T47D (cell line): Measurements from ENCODE around the gene RPRD2.
A peak's percentile ranks its signal among the peaks of the same experiment; 100 is the strongest.
"Not testable (repeated sequence)": the region's sequence is repeated elsewhere in the genome, so short reads cannot be mapped to it uniquely, and the experiment has no call there.

Experiments
- DNase-seq, 2 experiments: peaks; one replicate each; pipeline versions ENCODE4 v3.0.0 to v3.0.0-alpha.2; 2011 to 2012; ENCODE audit warnings: low read depth in 1 of 2, low spot score in 1 of 2
- JUND ChIP-seq: IDR thresholded peaks from 2 replicates; pipeline ENCODE4 v1.6.1; 2012; ENCODE audit warnings: low read depth
- in situ Hi-C: cut with HindIII; loops from 2 replicates; pipeline ENCODE4 v1.10.0; 2016; ENCODE audit warnings: low sequenced_read_pairs, low pct_unique_long_range_greater_than_20kb

RPRD2 gene

GRCh38 chr1:150363426-150364230, at the start of gene RPRD2:
Gene RPRD2, plus strand, starts transcription at chr1:150364147. Its CDS starts 568 bp downstream, at chr1:150364715.
- no peak for TF ChIP-seq JUND
- peak; percentile 97 to 100 for DNase-seq
- in situ Hi-C loops: no loop called here

- DNase-seq, in situ Hi-C loops: not testable (repeated sequence)
Observed at GRCh38 chr1:150314691-150315090, 49.3 kb upstream of the RPRD2 start.

GRCh38 chr1:150320667-150320978, 43.3 kb upstream of the RPRD2 start:
- DNase-seq: no peak
- in situ Hi-C loops: no loop called here
- TF ChIP-seq JUND: no peak

- in situ Hi-C loops: no loop called here
- no peak for TF ChIP-seq JUND
- no peak for DNase-seq
Observed at GRCh38 chr1:150321826-150322166, 42.2 kb upstream of the RPRD2 start.

- TF ChIP-seq JUND: no peak
- in situ Hi-C loops: no loop called here
- peak in 1 of 2 experiments; percentile 4 for DNase-seq
Observed at GRCh38 chr1:150322310-150322709, 41.6 kb upstream of the RPRD2 start.

- DNase-seq: no peak
- no peak for TF ChIP-seq JUND
- in situ Hi-C loops: no loop called here
Observed at GRCh38 chr1:150332651-150333290, 31.2 kb upstream of the RPRD2 start.

- in situ Hi-C loops: no loop called here
- TF ChIP-seq JUND: no peak
- no peak for DNase-seq
Observed at GRCh38 chr1:150346316-150346715, 17.6 kb upstream of the RPRD2 start.

- in situ Hi-C loops: no loop called here
- DNase-seq: no peak
- no peak for TF ChIP-seq JUND
Observed at GRCh38 chr1:150352866-150353265, 11.1 kb upstream of the RPRD2 start.

GRCh38 chr1:150362721-150363425, 1.1 kb upstream of the RPRD2 start:
- no peak for TF ChIP-seq JUND
- in situ Hi-C loops: no loop called here
- DNase-seq: no peak

GRCh38 chr1:150364231-150365003, 470 bp downstream of the RPRD2 start:
- no peak for TF ChIP-seq JUND
- in situ Hi-C loops: no loop called here
- DNase-seq: peak; percentile 60 to 89

GRCh38 chr1:150365941-150366340, 2.0 kb downstream of the RPRD2 start:
- no peak for TF ChIP-seq JUND
- DNase-seq: no peak
- in situ Hi-C loops: no loop called here

GRCh38 chr1:150366416-150367296, 2.7 kb downstream of the RPRD2 start:
- TF ChIP-seq JUND: no peak
- in situ Hi-C loops: no loop called here
- no peak for DNase-seq
